Neural cell (in vitro differentiated cells): Measurements from ENCODE around the gene SKOR1.

Experiments used
- CTCF ChIP-seq: fragments of 450-650 bp; IDR thresholded peaks from 2 replicates; pipeline ENCODE4 v1.5.1; 2014; ENCODE audit warnings: antibody characterized with exemption, mild to moderate bottlenecking, moderate library complexity; ENCODE audit not compliant: poor library complexity, severe bottlenecking
- EP300 ChIP-seq: fragments of 450-650 bp; conservative IDR thresholded peaks from 2 replicates; pipeline ENCODE4 v1.6.1; 2014; ENCODE audit warnings: antibody characterized with exemption, mild to moderate bottlenecking, moderate library complexity; ENCODE audit not compliant: poor library complexity, severe bottlenecking
- EZH2 ChIP-seq: fragments of 200-600, 300-800 bp; shearing (Covaris generic), sonication (generic); IDR thresholded peaks from 2 replicates; pipeline ENCODE4 v1.6.1; 2014; ENCODE audit warnings: antibody characterized with exemption, low read length, borderline replicate concordance, mild to moderate bottlenecking; ENCODE audit not compliant: insufficient read depth, poor library complexity, severe bottlenecking

- TF ChIP-seq EP300 (no peak), CTCF (no peak), EZH2 (no peak)
Measured at GRCh38 chr15:67828278-67828968, 3.1 kb downstream of the SKOR1 start.
